ENCODE data around the gene CFAP97D2.

DNA sequence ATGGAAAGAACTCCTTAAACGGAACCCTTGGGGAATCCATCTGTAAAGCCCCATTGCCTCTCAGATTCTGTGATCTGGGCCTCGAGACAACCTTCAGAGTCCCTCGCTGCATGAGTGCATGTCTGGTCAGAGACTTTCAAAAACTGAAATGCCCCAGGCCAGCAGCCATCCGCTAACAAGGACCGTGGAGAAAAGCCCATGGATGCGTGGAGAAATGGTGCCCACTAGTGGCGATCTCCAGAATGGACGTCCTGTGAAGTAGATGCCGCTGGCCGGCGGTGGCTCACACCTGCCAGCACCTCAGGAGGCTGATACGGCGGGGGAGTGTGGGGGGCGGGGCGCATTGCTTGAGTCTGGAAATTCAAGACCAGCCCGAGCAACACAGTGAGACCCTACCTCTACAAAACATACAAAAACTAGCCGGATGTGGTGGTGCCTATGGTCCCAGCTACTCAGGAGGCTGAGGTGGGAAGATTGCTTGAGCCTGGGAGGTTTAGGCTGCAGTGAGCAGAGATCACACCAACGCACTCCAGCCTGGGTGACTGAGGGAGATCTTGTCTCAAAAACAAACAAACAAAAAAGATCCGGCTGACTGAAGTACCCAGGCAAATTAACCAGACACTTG, 47.8 kb downstream of the CFAP97D2 start:
- TF ChIP-seq YY1 (IDR thresholded peaks at IDR 0.05; ENCODE audit: insufficient read depth, insufficient read length) (no peak), SUZ12 (IDR thresholded peaks at IDR 0.05; ENCODE audit: extremely low read depth, insufficient read depth, insufficient read length) (no peak)
